ENCODE measurements around the gene CDK6. TPM values are rescaled to one million over a fixed set of nuclear protein-coding genes. Genes with fewer than 3 reads are reported as not detected.

Gene CDK6
- polyA plus RNA-seq, 1 donor: 22.4 TPM

- no peak overlapping the region for H3K27ac ChIP-seq (ENCODE audit: low read length)
- WGBS (ENCODE audit: insufficient coverage, low lambda C conversion rate): 74% methylated on average over 2 of the region's 4 CpGs
- no peak for DNase-seq
Measured at GRCh38 chr7:92813390-92814024, 22.9 kb downstream of the CDK6 start.

GRCh38 chr7:92811158-92811557 lies 25.2 kb downstream of the CDK6 start:
- peaks cover 10% of the 10 kb centered on the region for H3K4me1 ChIP-seq (ENCODE audit: control insufficient read depth, insufficient read depth, low read length)
- no peak for DNase-seq
- 100% methylated on average over 1 of the region's 6 CpGs for WGBS (ENCODE audit: insufficient coverage, low lambda C conversion rate)
- H3K9me3 ChIP-seq (ENCODE audit: control insufficient read depth, low read depth, low read length): peaks cover 5% of the 10 kb centered on the region
- no peaks in the 10 kb centered on the region for H3K27me3 ChIP-seq (ENCODE audit: control insufficient read depth, insufficient read depth, low read length)
- no peaks in the 10 kb centered on the region for H3K36me3 ChIP-seq (ENCODE audit: control insufficient read depth, insufficient read depth, low read length)
- no peak overlapping the region for H3K27ac ChIP-seq (ENCODE audit: low read length)
- no peak overlapping the region for H3K4me3 ChIP-seq (ENCODE audit: low read length)

More at GRCh38 chr7:92813390-92814024, 22.9 kb downstream of the CDK6 start:
- H3K4me1 ChIP-seq (ENCODE audit: control insufficient read depth, insufficient read depth, low read length): peaks cover 8% of the 10 kb centered on the region
- no peak overlapping the region for H3K4me3 ChIP-seq (ENCODE audit: low read length)
- no peaks in the 10 kb centered on the region for H3K27me3 ChIP-seq (ENCODE audit: control insufficient read depth, insufficient read depth, low read length)
- H3K9me3 ChIP-seq (ENCODE audit: control insufficient read depth, low read depth, low read length): peaks cover 17% of the 10 kb centered on the region
- no peaks in the 10 kb centered on the region for H3K36me3 ChIP-seq (ENCODE audit: control insufficient read depth, insufficient read depth, low read length)

- DNase-seq: peak; percentile 89 to 94
- H3K4me3 ChIP-seq (ENCODE audit: low read length): no peak overlapping the region
- H3K4me1 ChIP-seq (ENCODE audit: control insufficient read depth, insufficient read depth, low read length): peaks cover 10% of the 10 kb centered on the region
- H3K9me3 ChIP-seq (ENCODE audit: control insufficient read depth, low read depth, low read length): no peaks in the 10 kb centered on the region
- peak overlapping the region; percentile 94 for H3K27ac ChIP-seq (ENCODE audit: low read length)
- H3K36me3 ChIP-seq (ENCODE audit: control insufficient read depth, insufficient read depth, low read length): no peaks in the 10 kb centered on the region
- WGBS (ENCODE audit: insufficient coverage, low lambda C conversion rate): 60% methylated on average over 1 of the region's 10 CpGs
- H3K27me3 ChIP-seq (ENCODE audit: control insufficient read depth, insufficient read depth, low read length): no peaks in the 10 kb centered on the region
Measured at GRCh38 chr7:92809760-92810573, 26.4 kb downstream of the CDK6 start.

DNA sequence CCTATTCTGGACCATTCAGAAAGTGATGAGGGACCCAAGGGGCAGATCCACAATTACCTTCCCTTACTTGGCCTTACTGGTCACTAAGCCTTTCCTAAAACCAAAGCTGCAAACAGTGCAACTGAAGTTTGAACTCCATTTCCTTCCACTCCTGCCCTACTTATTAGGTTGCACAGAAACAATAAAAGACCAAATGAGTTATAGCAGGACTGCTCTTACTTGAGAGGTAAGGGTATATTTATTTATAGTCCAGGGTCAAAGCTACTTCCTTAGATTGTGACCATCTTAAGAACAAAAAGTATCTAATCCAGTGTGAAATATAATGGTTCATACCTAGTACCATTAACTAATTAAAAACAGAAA lies 27.0 kb downstream of the CDK6 start:
- H3K27me3 ChIP-seq (ENCODE audit: control insufficient read depth, insufficient read depth, low read length): no peaks in the 10 kb centered on the region
- peak overlapping the region; percentile 94 for H3K27ac ChIP-seq (ENCODE audit: low read length)
- H3K36me3 ChIP-seq (ENCODE audit: control insufficient read depth, insufficient read depth, low read length): no peaks in the 10 kb centered on the region
- DNase-seq: no peak
- H3K4me3 ChIP-seq (ENCODE audit: low read length): no peak overlapping the region
- no peaks in the 10 kb centered on the region for H3K9me3 ChIP-seq (ENCODE audit: control insufficient read depth, low read depth, low read length)
- peaks cover 10% of the 10 kb centered on the region for H3K4me1 ChIP-seq (ENCODE audit: control insufficient read depth, insufficient read depth, low read length)

GRCh38 chr7:92808635-92809034 lies 27.7 kb downstream of the CDK6 start:
- DNase-seq: no peak
- no peaks in the 10 kb centered on the region for H3K9me3 ChIP-seq (ENCODE audit: control insufficient read depth, low read depth, low read length)
- no peaks in the 10 kb centered on the region for H3K36me3 ChIP-seq (ENCODE audit: control insufficient read depth, insufficient read depth, low read length)
- H3K27me3 ChIP-seq (ENCODE audit: control insufficient read depth, insufficient read depth, low read length): no peaks in the 10 kb centered on the region
- H3K4me1 ChIP-seq (ENCODE audit: control insufficient read depth, insufficient read depth, low read length): peaks cover 10% of the 10 kb centered on the region
- H3K4me3 ChIP-seq (ENCODE audit: low read length): no peak overlapping the region
- H3K27ac ChIP-seq (ENCODE audit: low read length): peak overlapping the region; percentile 94

- Histone ChIP-seq H3K9me3 (ENCODE audit: control insufficient read depth, low read depth, low read length) (no peaks in the 10 kb centered on the region), H3K4me3 (ENCODE audit: low read length) (no peak overlapping the region), H3K27me3 (ENCODE audit: control insufficient read depth, insufficient read depth, low read length) (no peaks in the 10 kb centered on the region), H3K4me1 (ENCODE audit: control insufficient read depth, insufficient read depth, low read length) (peaks cover 10% of the 10 kb centered on the region), H3K36me3 (ENCODE audit: control insufficient read depth, insufficient read depth, low read length) (no peaks in the 10 kb centered on the region), H3K27ac (ENCODE audit: low read length) (peak overlapping the region; percentile 94)
- WGBS (ENCODE audit: insufficient coverage, low lambda C conversion rate): no CpG with 5 or more reads among the region's 2 CpGs
- no peak for DNase-seq
Measured at GRCh38 chr7:92808006-92808405, 28.4 kb downstream of the CDK6 start.

GRCh38 chr7:92806496-92806895 lies 29.9 kb downstream of the CDK6 start:
- Histone ChIP-seq H3K4me1 (ENCODE audit: control insufficient read depth, insufficient read depth, low read length) (peaks cover 21% of the 10 kb centered on the region), H3K27me3 (ENCODE audit: control insufficient read depth, insufficient read depth, low read length) (no peaks in the 10 kb centered on the region), H3K4me3 (ENCODE audit: low read length) (no peak overlapping the region), H3K27ac (ENCODE audit: low read length) (no peak overlapping the region), H3K36me3 (ENCODE audit: control insufficient read depth, insufficient read depth, low read length) (no peaks in the 10 kb centered on the region), H3K9me3 (ENCODE audit: control insufficient read depth, low read depth, low read length) (no peaks in the 10 kb centered on the region)
- no peak for DNase-seq
- 96% methylated on average over 5 of the region's 6 CpGs for WGBS (ENCODE audit: insufficient coverage, low lambda C conversion rate)

- peaks cover 4% of the 10 kb centered on the region for H3K36me3 ChIP-seq (ENCODE audit: control insufficient read depth, insufficient read depth, low read length)
- H3K9me3 ChIP-seq (ENCODE audit: control insufficient read depth, low read depth, low read length): no peaks in the 10 kb centered on the region
- no CpG with 5 or more reads among the region's 4 CpGs for WGBS (ENCODE audit: insufficient coverage, low lambda C conversion rate)
- no peak overlapping the region for H3K4me3 ChIP-seq (ENCODE audit: low read length)
- H3K27ac ChIP-seq (ENCODE audit: low read length): peak overlapping the region; percentile 5
- peak in 1 of 2 donors; percentile 71 for DNase-seq
- peaks cover 16% of the 10 kb centered on the region for H3K4me1 ChIP-seq (ENCODE audit: control insufficient read depth, insufficient read depth, low read length)
- no peaks in the 10 kb centered on the region for H3K27me3 ChIP-seq (ENCODE audit: control insufficient read depth, insufficient read depth, low read length)
Measured at GRCh38 chr7:92802406-92802805, 34.0 kb downstream of the CDK6 start.

GRCh38 chr7:92799446-92800211 lies 36.7 kb downstream of the CDK6 start:
- WGBS (ENCODE audit: insufficient coverage, low lambda C conversion rate): no CpG with 5 or more reads among the region's 3 CpGs
- H3K36me3 ChIP-seq (ENCODE audit: control insufficient read depth, insufficient read depth, low read length): peaks cover 4% of the 10 kb centered on the region
- H3K4me1 ChIP-seq (ENCODE audit: control insufficient read depth, insufficient read depth, low read length): peaks cover 19% of the 10 kb centered on the region
- H3K4me3 ChIP-seq (ENCODE audit: low read length): no peak overlapping the region
- no peak for DNase-seq
- H3K27me3 ChIP-seq (ENCODE audit: control insufficient read depth, insufficient read depth, low read length): no peaks in the 10 kb centered on the region
- H3K9me3 ChIP-seq (ENCODE audit: control insufficient read depth, low read depth, low read length): no peaks in the 10 kb centered on the region
- no peak overlapping the region for H3K27ac ChIP-seq (ENCODE audit: low read length)

DNA sequence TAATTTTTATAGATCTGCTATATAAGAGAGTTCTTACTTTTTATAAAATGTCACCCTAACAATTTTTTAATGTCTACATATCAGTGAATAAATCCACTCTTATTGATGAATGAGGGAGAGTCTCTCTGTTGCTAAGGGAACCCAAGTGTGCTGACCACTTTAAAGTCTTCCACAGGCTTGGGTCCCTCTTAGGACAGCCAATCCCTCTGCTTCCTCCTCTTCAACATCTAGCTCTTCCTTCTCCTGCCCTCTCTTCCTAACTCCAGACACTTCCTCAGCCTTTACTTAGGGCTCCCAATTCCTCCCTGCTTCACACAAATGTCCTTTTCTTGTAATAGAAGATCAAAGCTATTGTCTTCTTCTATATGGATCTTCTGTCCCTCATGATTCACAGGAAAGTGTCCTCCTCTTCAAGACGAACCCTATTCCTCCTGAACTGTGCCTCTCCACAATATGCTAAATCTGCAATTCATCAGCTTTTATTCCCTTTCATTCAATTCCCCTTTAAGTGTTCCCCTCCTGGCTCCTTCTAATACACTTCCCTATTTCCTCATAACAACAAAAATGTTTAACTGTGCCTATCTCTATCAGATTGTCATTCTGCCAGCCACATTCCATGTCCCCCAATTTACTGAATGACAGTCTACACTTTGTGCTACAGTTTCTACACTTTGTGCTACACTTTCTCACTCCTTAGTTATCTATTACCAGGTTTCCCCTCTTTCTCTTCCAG lies 37.7 kb downstream of the CDK6 start:
- peaks cover 19% of the 10 kb centered on the region for H3K4me1 ChIP-seq (ENCODE audit: control insufficient read depth, insufficient read depth, low read length)
- no peaks in the 10 kb centered on the region for H3K27me3 ChIP-seq (ENCODE audit: control insufficient read depth, insufficient read depth, low read length)
- DNase-seq: no peak
- H3K27ac ChIP-seq (ENCODE audit: low read length): no peak overlapping the region
- H3K9me3 ChIP-seq (ENCODE audit: control insufficient read depth, low read depth, low read length): no peaks in the 10 kb centered on the region
- WGBS (ENCODE audit: insufficient coverage, low lambda C conversion rate): no CpG with 5 or more reads among the region's 1 CpG
- H3K4me3 ChIP-seq (ENCODE audit: low read length): no peak overlapping the region
- peaks cover 4% of the 10 kb centered on the region for H3K36me3 ChIP-seq (ENCODE audit: control insufficient read depth, insufficient read depth, low read length)

Measured in large intestine (tissue), 3 donors.